A673 (cell line): ENCODE data around the gene TMEM144.

Experiments used
- EZH2 ChIP-seq: fragments of 200-600 bp; sonication (generic); IDR thresholded peaks from 2 replicates; pipeline ENCODE4 v1.6.1; 2017; ENCODE audit warnings: borderline replicate concordance, low read depth, mild to moderate bottlenecking, mixed read lengths, antibody characterized with exemption, low read length; ENCODE audit not compliant: poor library complexity, severe bottlenecking
- TF ChIP-seq, protein P1 (sequence below): fragments of 300-800, 200-600 bp; sonication (generic); conservative IDR thresholded peaks from 2 replicates; pipeline ENCODE4 v1.5.1; 2017; ENCODE audit warnings: low read depth, mild to moderate bottlenecking, antibody characterized with exemption, low read length, moderate library complexity, mixed read lengths

DNA sequence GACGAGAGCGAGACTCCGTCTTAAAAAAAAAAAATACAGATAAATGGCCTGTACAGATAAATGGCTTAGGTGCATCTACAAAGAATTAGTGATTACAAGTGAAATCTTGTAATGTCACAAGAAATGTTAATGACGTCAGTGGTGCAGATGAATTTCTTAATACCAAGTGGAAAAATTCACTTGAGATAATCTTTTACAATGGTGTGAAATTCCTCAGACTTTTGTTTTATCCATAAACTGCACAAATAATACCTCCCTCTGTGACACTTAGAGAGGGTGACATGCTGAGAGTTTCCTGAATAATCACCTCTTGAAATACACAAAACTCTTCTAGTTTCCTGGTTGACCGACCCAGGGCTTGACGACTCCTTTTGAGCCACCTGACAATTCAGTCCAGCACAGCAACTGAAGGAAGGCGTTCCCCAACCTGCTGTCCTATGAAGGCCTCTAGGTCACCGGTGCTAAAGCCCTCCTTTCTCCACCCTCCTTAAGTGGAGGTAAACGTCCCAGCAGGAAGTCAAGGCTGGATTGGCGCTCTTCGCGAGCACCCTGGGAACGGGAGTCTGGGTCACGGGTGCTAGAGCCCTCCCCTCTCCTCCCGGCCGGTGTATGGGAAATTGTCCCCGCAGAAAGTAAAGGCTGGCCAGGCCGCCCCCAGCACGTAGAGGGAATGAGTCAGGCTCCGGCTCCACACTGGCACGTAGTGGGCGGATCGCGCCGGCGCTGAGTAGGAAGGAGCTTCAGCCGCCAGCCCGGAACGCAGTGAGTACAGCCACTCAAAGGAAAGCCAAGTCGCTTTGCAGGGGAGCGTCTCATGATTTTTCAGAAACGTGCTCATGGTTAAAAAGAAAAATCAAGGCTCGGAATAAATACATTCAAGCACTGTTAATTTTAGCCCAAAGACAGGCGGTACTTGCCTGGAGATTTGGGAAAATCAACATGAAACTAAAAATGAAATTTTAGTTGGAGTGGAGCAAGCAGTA lies at the start of gene TMEM144:
- TF ChIP-seq EZH2 = no peak
- TF ChIP-seq, protein P1, sequence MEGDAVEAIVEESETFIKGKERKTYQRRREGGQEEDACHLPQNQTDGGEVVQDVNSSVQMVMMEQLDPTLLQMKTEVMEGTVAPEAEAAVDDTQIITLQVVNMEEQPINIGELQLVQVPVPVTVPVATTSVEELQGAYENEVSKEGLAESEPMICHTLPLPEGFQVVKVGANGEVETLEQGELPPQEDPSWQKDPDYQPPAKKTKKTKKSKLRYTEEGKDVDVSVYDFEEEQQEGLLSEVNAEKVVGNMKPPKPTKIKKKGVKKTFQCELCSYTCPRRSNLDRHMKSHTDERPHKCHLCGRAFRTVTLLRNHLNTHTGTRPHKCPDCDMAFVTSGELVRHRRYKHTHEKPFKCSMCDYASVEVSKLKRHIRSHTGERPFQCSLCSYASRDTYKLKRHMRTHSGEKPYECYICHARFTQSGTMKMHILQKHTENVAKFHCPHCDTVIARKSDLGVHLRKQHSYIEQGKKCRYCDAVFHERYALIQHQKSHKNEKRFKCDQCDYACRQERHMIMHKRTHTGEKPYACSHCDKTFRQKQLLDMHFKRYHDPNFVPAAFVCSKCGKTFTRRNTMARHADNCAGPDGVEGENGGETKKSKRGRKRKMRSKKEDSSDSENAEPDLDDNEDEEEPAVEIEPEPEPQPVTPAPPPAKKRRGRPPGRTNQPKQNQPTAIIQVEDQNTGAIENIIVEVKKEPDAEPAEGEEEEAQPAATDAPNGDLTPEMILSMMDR = peak; percentile 32
